Forelimb muscle (tissue), 1 donor: ENCODE measurements around the gene ENO2. TPM values are rescaled to one million over a fixed set of nuclear protein-coding genes. Genes with fewer than 3 reads are reported as not detected.

Experiments
- DNase-seq: peaks from one replicate; pipeline ENCODE4 v3.0.0-alpha.2; 2013; ENCODE audit warnings: low read depth
- polyA plus RNA-seq: library from polyadenylated mRNA; unstranded; fragments of 120-200 nt; gene quantifications from one replicate; pipeline ENCODE4 v1.2.1, GENCODE V29; 2013; ENCODE audit not compliant: insufficient read length

Gene ENO2
- polyA plus RNA-seq, 1 donor: 6.1 TPM

GRCh38 chr12:6960593-6961277, 46.4 kb downstream of the ENO2 start:
- DNase-seq: no peak

- DNase-seq: no peak
Measured at GRCh38 chr12:6961278-6961694, 46.9 kb downstream of the ENO2 start.

GRCh38 chr12:6961695-6962284, 47.4 kb downstream of the ENO2 start:
- DNase-seq: no peak

GRCh38 chr12:6962285-6963015, 48.1 kb downstream of the ENO2 start:
- no peak for DNase-seq

GRCh38 chr12:6963016-6963731, 48.8 kb downstream of the ENO2 start:
- no peak for DNase-seq

GRCh38 chr12:6963791-6964413, 49.5 kb downstream of the ENO2 start:
- DNase-seq: no peak

GRCh38 chr12:6964605-6965025, 50.2 kb downstream of the ENO2 start:
- DNase-seq: no peak

- no peak for DNase-seq
Measured at GRCh38 chr12:6965026-6965661, 50.8 kb downstream of the ENO2 start.

GRCh38 chr12:6965714-6966113, 51.3 kb downstream of the ENO2 start:
- no peak for DNase-seq

GRCh38 chr12:6966351-6966750, 52.0 kb downstream of the ENO2 start:
- no peak for DNase-seq

GRCh38 chr12:6967651-6968100, 53.3 kb downstream of the ENO2 start:
- no peak for DNase-seq

- no peak for DNase-seq
Measured at GRCh38 chr12:6968426-6968825, 54.0 kb downstream of the ENO2 start.

- DNase-seq: no peak
Measured at GRCh38 chr12:6970096-6970527, 55.7 kb downstream of the ENO2 start.

Other genes starting within 250 kb of the ENO2 start
- gene ZNF384, start 225.2 kb upstream of the ENO2 start, polyA plus RNA-seq: 47.0 TPM
- 3.2 TPM for gene PIANP, start 213.8 kb upstream of the ENO2 start, polyA plus RNA-seq
- gene COPS7A, start 190.5 kb upstream of the ENO2 start, polyA plus RNA-seq: 63.3 TPM
- gene MLF2, start 161.4 kb upstream of the ENO2 start, polyA plus RNA-seq: 130 TPM
- gene PTMS, start 148.2 kb upstream of the ENO2 start, polyA plus RNA-seq: 373 TPM
- gene LAG3, start 142.1 kb upstream of the ENO2 start, polyA plus RNA-seq: 0.70 TPM
- 5.6 TPM for gene CD4, start 125.1 kb upstream of the ENO2 start, polyA plus RNA-seq
- gene GPR162, start 92.8 kb upstream of the ENO2 start, polyA plus RNA-seq: 16.8 TPM
- gene P3H3, start 86.2 kb upstream of the ENO2 start, polyA plus RNA-seq: 40.3 TPM
- 32.4 TPM for gene GNB3, start 73.7 kb upstream of the ENO2 start, polyA plus RNA-seq
- gene CDCA3, start 63.3 kb upstream of the ENO2 start, polyA plus RNA-seq: 17.5 TPM
- 62.2 TPM for gene USP5, start 62.4 kb upstream of the ENO2 start, polyA plus RNA-seq
- 1,115 TPM for gene TPI1, start 47.0 kb upstream of the ENO2 start, polyA plus RNA-seq
- 8.9 TPM for gene SPSB2, start 41.3 kb upstream of the ENO2 start, polyA plus RNA-seq
- 10.5 TPM for gene LRRC23, start 9.8 kb upstream of the ENO2 start, polyA plus RNA-seq
- 70.4 TPM for gene ATN1, start 13.4 kb downstream of the ENO2 start, polyA plus RNA-seq
- not detected for gene RNU7-1, start 29.2 kb downstream of the ENO2 start, polyA plus RNA-seq
- gene C12orf57, start 29.4 kb downstream of the ENO2 start, polyA plus RNA-seq: 155 TPM
- gene PTPN6, start 36.8 kb downstream of the ENO2 start, polyA plus RNA-seq: 5.0 TPM
- 304 TPM for gene PHB2, start 56.1 kb downstream of the ENO2 start, polyA plus RNA-seq
- 28.8 TPM for gene EMG1, start 56.3 kb downstream of the ENO2 start, polyA plus RNA-seq
- 20.1 TPM for gene LPCAT3, start 103.9 kb downstream of the ENO2 start, polyA plus RNA-seq
- gene C1S, start 146.1 kb downstream of the ENO2 start, polyA plus RNA-seq: 66.4 TPM
- 80.9 TPM for gene C1R, start 177.9 kb downstream of the ENO2 start, polyA plus RNA-seq
- 10.5 TPM for gene C1RL, start 194.6 kb downstream of the ENO2 start, polyA plus RNA-seq
- gene RBP5, start 214.3 kb downstream of the ENO2 start, polyA plus RNA-seq: 2.4 TPM
- 13.5 TPM for gene CLSTN3, start 215.8 kb downstream of the ENO2 start, polyA plus RNA-seq